Dermis microvascular lymphatic vessel endothelial cell (primary cell): ENCODE results near the gene RNF144A. TPM values are rescaled to one million over a fixed set of nuclear protein-coding genes. Genes with fewer than 3 reads are reported as not detected.

Experiments
- DNase-seq, 2 donors: peaks; one replicate each; pipeline versions ENCODE4 v3.0.0 to v3.0.0-alpha.2; 2010; ENCODE audit warnings: low read depth in 2 of 2
- total RNA-seq: library from RNA; depleted of rRNA; stranded (reverse); fragments of >200 nt; gene quantifications from 2 replicates; pipeline ENCODE4 v1.2.1, GENCODE V29; 2014

Gene RNF144A
- total RNA-seq, 1 donor from 2014 or later: 10.5 TPM

- DNase-seq: peak in 1 of 2 donors; percentile 28
Observed at GRCh38 chr2:6906165-6906741, 11.0 kb upstream of the RNF144A start.

- no peak for DNase-seq
Observed at GRCh38 chr2:6908291-6908690, 8.9 kb upstream of the RNF144A start.

- DNase-seq: no peak
Observed at GRCh38 chr2:6909431-6910385, 7.5 kb upstream of the RNF144A start.

GRCh38 chr2:6911721-6912120 is 5.5 kb upstream of the RNF144A start:
- DNase-seq: no peak

- no peak for DNase-seq
Observed at GRCh38 chr2:6913415-6914157, 3.6 kb upstream of the RNF144A start.

GRCh38 chr2:6914828-6915227 is 2.4 kb upstream of the RNF144A start:
- peak; percentile 78 to 82 for DNase-seq

GRCh38 chr2:6915399-6915798 is 1.8 kb upstream of the RNF144A start:
- DNase-seq: no peak

- no peak for DNase-seq
Observed at GRCh38 chr2:6916224-6916623, 988 bp upstream of the RNF144A start.

- DNase-seq: no peak
Observed at GRCh38 chr2:6916736-6917070, 509 bp upstream of the RNF144A start.

GRCh38 chr2:6917761-6918421 is 679 bp downstream of the RNF144A start:
- DNase-seq: no peak

- DNase-seq: no peak
Observed at GRCh38 chr2:6919901-6920742, 2.9 kb downstream of the RNF144A start.

GRCh38 chr2:6920743-6921064 is 3.5 kb downstream of the RNF144A start:
- no peak for DNase-seq

- no peak for DNase-seq
Observed at GRCh38 chr2:6921321-6921922, 4.2 kb downstream of the RNF144A start.

GRCh38 chr2:6922201-6922656 is 5.0 kb downstream of the RNF144A start:
- DNase-seq: no peak

- no peak for DNase-seq
Observed at GRCh38 chr2:6923319-6923718, 6.1 kb downstream of the RNF144A start.

- no peak for DNase-seq
Observed at GRCh38 chr2:6924101-6924923, 7.1 kb downstream of the RNF144A start.

- DNase-seq: no peak
Observed at GRCh38 chr2:6924924-6925409, 7.8 kb downstream of the RNF144A start.

- no peak for DNase-seq
Observed at GRCh38 chr2:6926071-6926732, 9.0 kb downstream of the RNF144A start.

- DNase-seq: no peak
Observed at GRCh38 chr2:6927186-6927585, 10.0 kb downstream of the RNF144A start.
